Measurements from ENCODE around the gene KIDINS220. TPM values are rescaled to one million over a fixed set of nuclear protein-coding genes. Genes with fewer than 3 reads are reported as not detected.

Gene KIDINS220
- total RNA-seq, 1 experiment from 2014 or later: 29.3 TPM

- no peaks in the 10 kb centered on the region for H4K20me1 ChIP-seq (ENCODE audit: control insufficient read depth, insufficient read depth, insufficient read length)
- H3K27ac ChIP-seq (ENCODE audit: insufficient read length, low read depth, low read length): no peak overlapping the region
- no CpG with 5 or more reads among the region's 3 CpGs for WGBS (ENCODE audit: extremely low coverage, insufficient read length, low lambda C conversion rate)
- H3K56ac ChIP-seq (ENCODE audit: insufficient read length, low read depth, low read length): no peak overlapping the region
- H2BK12ac ChIP-seq (ENCODE audit: insufficient read length, low read depth, low read length): no peak overlapping the region
- no peak overlapping the region for H3T11ph ChIP-seq (ENCODE audit: low read length)
- H3K4me1 ChIP-seq (ENCODE audit: insufficient read depth, low read length): no peaks in the 10 kb centered on the region
- no peak for TF ChIP-seq CTCF (conservative IDR thresholded peaks at IDR 0.05)
- no peaks in the 10 kb centered on the region for H3K9me3 ChIP-seq (ENCODE audit: control insufficient read depth, low read depth, low read length)
- no peaks in the 10 kb centered on the region for H3K23me2 ChIP-seq (ENCODE audit: insufficient read length, low read depth, low read length, poor library complexity, severe bottlenecking)
- no peak overlapping the region for H3K4me2 ChIP-seq (ENCODE audit: insufficient read depth, insufficient read length, low read length)
- no peak overlapping the region for H2AK5ac ChIP-seq (ENCODE audit: insufficient read length, low read length)
- Mint-ChIP-seq H3K27ac (peak overlapping the region in 2 of 3 experiments; percentile 28 to 61; a peak in 3 of 7 replicates), H3K36me3 (ENCODE audit: insufficient read depth in 1 of 3, low read depth in 3 of 3) (peaks cover 0 to under 1% (median 0%) of the 10 kb centered on the region in 3 experiments; a peak in 1 of 7 replicates), H3K9me3 (no peaks in the 10 kb centered on the region), H3K27me3 (ENCODE audit: low read depth) (no peaks in the 10 kb centered on the region), H3K4me1 (no peaks in the 10 kb centered on the region), H3K4me3 (no peak overlapping the region)
- H2BK20ac ChIP-seq (ENCODE audit: low read depth, low read length, poor library complexity, severe bottlenecking): no peak overlapping the region
- H2BK5ac ChIP-seq (ENCODE audit: insufficient read length, low read length): no peak overlapping the region
- no peak for DNase-seq
- no peak overlapping the region for H4K5ac ChIP-seq (ENCODE audit: insufficient read length, low read depth, low read length)
- no peak overlapping the region for H2BK15ac ChIP-seq (ENCODE audit: low read depth, low read length)
- H3K9ac ChIP-seq (ENCODE audit: extremely low read depth, insufficient read length, low read length): no peak overlapping the region
- no peak overlapping the region for H3K14ac ChIP-seq (ENCODE audit: insufficient read depth, low read length)
- H4K91ac ChIP-seq (ENCODE audit: insufficient read length, low read depth, low read length): no peak overlapping the region
- no peaks in the 10 kb centered on the region for H3K79me1 ChIP-seq (ENCODE audit: insufficient read depth, low read depth, low read length, poor library complexity, severe bottlenecking)
- no peak overlapping the region for H2BK120ac ChIP-seq (ENCODE audit: low read depth, low read length, poor library complexity, severe bottlenecking)
- H3K4ac ChIP-seq (ENCODE audit: low read depth, low read length): no peak overlapping the region
- no peak overlapping the region for H4K8ac ChIP-seq (replicated peaks; ENCODE audit: insufficient read length, low read depth, low read length)
- H2AFZ ChIP-seq (ENCODE audit: low read length): no peak overlapping the region
- H3K23ac ChIP-seq (ENCODE audit: insufficient read length, low read depth, low read length): no peak overlapping the region
- no peaks in the 10 kb centered on the region for H3K27me3 ChIP-seq (ENCODE audit: insufficient read depth, low read length)
- H3K18ac ChIP-seq (ENCODE audit: insufficient read length, low read depth, low read length): no peak overlapping the region
- H3K79me2 ChIP-seq (ENCODE audit: insufficient read depth, low read length): no peaks in the 10 kb centered on the region
These were observed 29.9 kb upstream of the KIDINS220 start for GRCh38 chr2:8867363-8867762.
